CD14-positive monocyte (primary cell): ENCODE data around the gene PLXNA2. TPM values are rescaled to one million over a fixed set of nuclear protein-coding genes. Genes with fewer than 3 reads are reported as not detected.

Experiments
- DNase-seq, 3 donors: peaks; one replicate each; pipeline ENCODE4 v3.0.0-alpha.2; 2011 to 2022
- H2AFZ ChIP-seq: 2 replicates; pipeline ENCODE4 v1.6.0; 2012; ENCODE audit warnings: mild to moderate bottlenecking, low read depth, low read length, inconsistent platforms; ENCODE audit not compliant: insufficient read depth, poor library complexity, severe bottlenecking
- H3K27ac ChIP-seq, 2 donors: 1 replicate in 1 of 2; 2 replicates in 1 of 2; pipeline ENCODE4 v1.5.1; 2012 to 2013; ENCODE audit warnings: low read length in 2 of 2, control low read depth in 1 of 2, inconsistent platforms in 1 of 2, low read depth in 1 of 2, mild to moderate bottlenecking in 1 of 2
- H3K27me3 ChIP-seq, 2 donors: one replicate each; pipeline versions ENCODE4 v1.6.0 to v1.6.1; 2011 to 2013; ENCODE audit warnings: low read length in 2 of 2; ENCODE audit not compliant: control insufficient read depth in 2 of 2, insufficient read depth in 2 of 2
- H3K36me3 ChIP-seq, 2 donors: replicated peaks in 1 of 2; 1 replicate in 1 of 2; 2 replicates in 1 of 2; pipeline versions ENCODE4 v1.5.1 to v1.6.1; 2012 to 2013; ENCODE audit warnings: low read length in 2 of 2, control low read depth in 1 of 2, inconsistent platforms in 1 of 2, mild to moderate bottlenecking in 1 of 2; ENCODE audit not compliant: insufficient read depth in 2 of 2, control insufficient read depth in 1 of 2
- H3K4me1 ChIP-seq, 2 donors: 1 replicate in 1 of 2; 2 replicates in 1 of 2; pipeline versions ENCODE4 v1.5.1 to v1.6.1; 2012 to 2013; ENCODE audit warnings: low read length in 2 of 2, control low read depth in 1 of 2, inconsistent platforms in 1 of 2, mild to moderate bottlenecking in 1 of 2, moderate library complexity in 1 of 2; ENCODE audit not compliant: insufficient read depth in 2 of 2, control insufficient read depth in 1 of 2
- H3K4me2 ChIP-seq: replicated peaks from 2 replicates; pipeline ENCODE3; 2012; ENCODE audit warnings: low read length, moderate library complexity, mild to moderate bottlenecking; ENCODE audit not compliant: poor library complexity, severe bottlenecking; ENCODE audit errors: extremely low read depth
- H3K4me3 ChIP-seq, 3 experiments: fragments of 200-600 bp in 1 of 3; sonication (generic) in 1 of 3; replicated peaks in 1 of 3; 1 replicate in 2 of 3; 2 replicates in 1 of 3; pipeline ENCODE4 v1.5.1; 2011 to 2013; ENCODE audit warnings: low read length in 3 of 3, mild to moderate bottlenecking in 3 of 3, control low read depth in 2 of 3, low read depth in 2 of 3, inconsistent platforms in 1 of 3, moderate library complexity in 1 of 3
- H3K79me2 ChIP-seq: 2 replicates; pipeline ENCODE4 v1.6.0; 2012; ENCODE audit warnings: mild to moderate bottlenecking, control low read depth, inconsistent platforms, low read length, moderate library complexity; ENCODE audit not compliant: insufficient read depth
- H3K9ac ChIP-seq: 2 replicates; pipeline ENCODE4 v1.6.0; 2017; ENCODE audit warnings: low read length, mild to moderate bottlenecking; ENCODE audit not compliant: insufficient read depth, poor library complexity, severe bottlenecking
- H3K9me3 ChIP-seq, 2 donors: replicated peaks in 1 of 2; 1 replicate in 1 of 2; 2 replicates in 1 of 2; pipeline versions ENCODE4 v1.5.1 to v1.6.1; 2012 to 2013; ENCODE audit warnings: low read length in 2 of 2, control low read depth in 1 of 2; ENCODE audit not compliant: control insufficient read depth in 1 of 2, insufficient read depth in 1 of 2
- H4K20me1 ChIP-seq: 2 replicates; pipeline ENCODE4 v1.6.0; 2012; ENCODE audit warnings: mild to moderate bottlenecking, low read length, control low read depth, moderate library complexity; ENCODE audit not compliant: insufficient read depth
- H3K27ac Mint-ChIP-seq, 7 donors: one replicate each; pipeline ENCODE4 v1.8.0; 2020; ENCODE audit warnings: mild to moderate bottlenecking in 7 of 7, mixed read lengths in 7 of 7, moderate library complexity in 6 of 7, inconsistent platforms in 2 of 7
- H3K27me3 Mint-ChIP-seq, 3 donors: one replicate each; pipeline ENCODE4 v1.8.0; 2021 to 2022; ENCODE audit warnings: low read depth in 3 of 3, mild to moderate bottlenecking in 3 of 3, mixed read lengths in 3 of 3, moderate library complexity in 3 of 3, inconsistent platforms in 1 of 3
- H3K36me3 Mint-ChIP-seq, 2 donors: one replicate each; pipeline ENCODE4 v1.8.0; 2020; ENCODE audit warnings: mixed read lengths in 2 of 2, inconsistent platforms in 1 of 2, mild to moderate bottlenecking in 1 of 2
- H3K4me1 Mint-ChIP-seq: one replicate; pipeline ENCODE4 v1.8.0; 2020; ENCODE audit warnings: mild to moderate bottlenecking, mixed read lengths
- H3K4me3 Mint-ChIP-seq, 2 donors: one replicate each; pipeline ENCODE4 v1.8.0; 2020; ENCODE audit warnings: mild to moderate bottlenecking in 2 of 2, mixed read lengths in 2 of 2, moderate library complexity in 1 of 2
- H3K9me3 Mint-ChIP-seq, 7 donors: one replicate each; pipeline ENCODE4 v1.8.0; 2020 to 2022; ENCODE audit warnings: mixed read lengths in 7 of 7, mild to moderate bottlenecking in 6 of 7, moderate library complexity in 6 of 7, inconsistent platforms in 2 of 7
- CTCF ChIP-seq: fragments of 200-600 bp; IDR thresholded peaks from one replicate; pipeline ENCODE4 v1.8.0; 2022; ENCODE audit warnings: antibody characterized with exemption, mild to moderate bottlenecking
- WGBS: methylation state at CpG from one replicate; pipeline ENCODE4 v1.1.5; 2013; ENCODE audit warnings: missing lambda C conversion rate; ENCODE audit not compliant: insufficient coverage; 5-methylcytosine and 5-hydroxymethylcytosine counted together
- intact Hi-C, 2 donors: fragments of 100-400 bp; cut with micrococcal nuclease; formaldehyde crosslinking; loops; one replicate each; pipeline versions ENCODE4 v1.15.0 to v1.15.1; 2023
- polyA plus RNA-seq, 3 donors: library from polyadenylated mRNA; depleted of rRNA in 1 of 3; unstranded in 2 of 3; stranded (reverse) in 1 of 3; fragments of 300-500 nt in 2 of 3; fragments of >200 nt in 1 of 3; fragmentation: Illumina TruSeq in 2 of 3; gene quantifications; 1 replicate in 2 of 3; 2 replicates in 1 of 3; pipeline ENCODE4 v1.2.3, GENCODE V29; 2012 to 2021

Gene PLXNA2
- polyA plus RNA-seq, 3 donors = 0.75 to 2.1 (median 1.1) TPM

GRCh38 chr1:208090388-208091301 lies 153.5 kb downstream of the PLXNA2 start:
- TF ChIP-seq CTCF = no peak
- no peaks in the 10 kb centered on the region for H3K9me3 Mint-ChIP-seq
- no peaks in the 10 kb centered on the region for H3K9me3 ChIP-seq
- H3K4me1 ChIP-seq = peaks cover 7 to 11% of the 10 kb centered on the region in 2 donors
- H3K4me3 ChIP-seq = no peak overlapping the region
- H3K27ac ChIP-seq = no peak overlapping the region
- H4K20me1 ChIP-seq = no peaks in the 10 kb centered on the region
- H3K79me2 ChIP-seq = no peaks in the 10 kb centered on the region
- intact Hi-C loops = loop anchor here in 1 of 2 donors (10.0 kb wide), 1 partner anchor 66 kb away; no protein-coding TSS in a partner anchor
- 100% methylated on average over 2 of the region's 9 CpGs for WGBS
- no peak overlapping the region for H3K4me2 ChIP-seq
- peaks cover 4 to 7% of the 10 kb centered on the region in 2 donors for H3K36me3 Mint-ChIP-seq
- no peak overlapping the region for H2AFZ ChIP-seq
- no peak overlapping the region for H3K4me3 Mint-ChIP-seq
- no peaks in the 10 kb centered on the region for H3K36me3 ChIP-seq
- DNase-seq = no peak
- no peaks in the 10 kb centered on the region for H3K27me3 ChIP-seq
- H3K4me1 Mint-ChIP-seq = peaks cover 14% of the 10 kb centered on the region
- H3K9ac ChIP-seq = no peak overlapping the region
- no peak overlapping the region for H3K27ac Mint-ChIP-seq
- H3K27me3 Mint-ChIP-seq = peaks cover 0 to 4% (median 3%) of the 10 kb centered on the region in 3 donors

- no peak for DNase-seq
- no peak overlapping the region for H3K4me2 ChIP-seq
- H3K27me3 Mint-ChIP-seq = peaks cover 0 to 4% (median 1%) of the 10 kb centered on the region in 3 donors
- WGBS = 43% methylated on average over 1 of the region's 6 CpGs
- H2AFZ ChIP-seq = no peak overlapping the region
- H3K27me3 ChIP-seq = no peaks in the 10 kb centered on the region
- H3K4me3 ChIP-seq = no peak overlapping the region
- H3K9ac ChIP-seq = no peak overlapping the region
- H3K9me3 Mint-ChIP-seq = no peaks in the 10 kb centered on the region
- H3K4me3 Mint-ChIP-seq = no peak overlapping the region
- no peaks in the 10 kb centered on the region for H3K79me2 ChIP-seq
- peaks cover 5 to 6% of the 10 kb centered on the region in 2 donors for H3K36me3 Mint-ChIP-seq
- intact Hi-C loops = loop anchor here in 1 of 2 donors (10.0 kb wide), 1 partner anchor 65 kb away; no protein-coding TSS in a partner anchor
- no peak overlapping the region for H3K27ac ChIP-seq
- no peak for TF ChIP-seq CTCF
- H3K36me3 ChIP-seq = no peaks in the 10 kb centered on the region
- H3K4me1 ChIP-seq = peaks cover 7 to 11% of the 10 kb centered on the region in 2 donors
- H3K27ac Mint-ChIP-seq = peak overlapping the region in 1 of 7 donors; percentile 25
- no peaks in the 10 kb centered on the region for H4K20me1 ChIP-seq
- H3K9me3 ChIP-seq = no peaks in the 10 kb centered on the region
- peaks cover 14% of the 10 kb centered on the region for H3K4me1 Mint-ChIP-seq
Observed at GRCh38 chr1:208089761-208090370, 154.3 kb downstream of the PLXNA2 start.
